Measurements from ENCODE around the gene CMTM3.

DNA sequence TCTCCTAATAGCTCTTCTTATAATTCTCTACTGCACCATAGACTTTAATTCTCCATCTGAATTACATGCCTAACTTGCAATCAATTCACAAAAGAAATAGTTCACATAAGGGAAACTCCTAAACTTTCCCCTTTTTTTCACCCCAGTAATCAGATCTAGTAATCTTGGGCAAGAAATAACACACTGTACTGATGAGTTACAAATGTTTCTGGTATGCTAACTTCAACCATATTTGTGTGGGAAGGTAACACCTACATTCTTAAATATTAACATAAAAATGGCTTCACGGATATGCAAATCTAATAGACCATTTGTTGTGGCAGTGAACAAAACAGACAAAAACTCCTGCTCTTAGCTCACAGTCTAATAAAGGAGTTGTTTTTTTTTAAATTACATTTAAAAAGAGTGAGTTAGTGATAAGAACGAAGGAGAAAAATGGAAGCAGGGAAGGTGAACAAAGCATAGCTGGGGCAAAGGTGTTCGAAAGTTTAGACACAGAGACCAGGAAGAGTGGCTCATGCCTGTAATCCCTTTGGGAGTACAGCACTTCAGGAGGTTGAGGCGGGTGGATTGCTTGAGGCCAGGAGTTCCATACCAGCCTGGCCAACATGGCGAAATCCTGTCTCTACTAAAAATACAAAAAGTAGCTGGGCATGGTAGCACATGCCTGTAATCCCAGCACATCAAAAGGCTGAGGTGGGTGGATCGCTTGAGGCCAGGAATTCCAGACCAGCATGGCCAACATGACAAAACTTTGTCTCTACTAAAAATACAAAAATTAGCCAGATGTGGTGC, 34.8 kb downstream of the CMTM3 start:
- TF ChIP-seq, protein P1, sequence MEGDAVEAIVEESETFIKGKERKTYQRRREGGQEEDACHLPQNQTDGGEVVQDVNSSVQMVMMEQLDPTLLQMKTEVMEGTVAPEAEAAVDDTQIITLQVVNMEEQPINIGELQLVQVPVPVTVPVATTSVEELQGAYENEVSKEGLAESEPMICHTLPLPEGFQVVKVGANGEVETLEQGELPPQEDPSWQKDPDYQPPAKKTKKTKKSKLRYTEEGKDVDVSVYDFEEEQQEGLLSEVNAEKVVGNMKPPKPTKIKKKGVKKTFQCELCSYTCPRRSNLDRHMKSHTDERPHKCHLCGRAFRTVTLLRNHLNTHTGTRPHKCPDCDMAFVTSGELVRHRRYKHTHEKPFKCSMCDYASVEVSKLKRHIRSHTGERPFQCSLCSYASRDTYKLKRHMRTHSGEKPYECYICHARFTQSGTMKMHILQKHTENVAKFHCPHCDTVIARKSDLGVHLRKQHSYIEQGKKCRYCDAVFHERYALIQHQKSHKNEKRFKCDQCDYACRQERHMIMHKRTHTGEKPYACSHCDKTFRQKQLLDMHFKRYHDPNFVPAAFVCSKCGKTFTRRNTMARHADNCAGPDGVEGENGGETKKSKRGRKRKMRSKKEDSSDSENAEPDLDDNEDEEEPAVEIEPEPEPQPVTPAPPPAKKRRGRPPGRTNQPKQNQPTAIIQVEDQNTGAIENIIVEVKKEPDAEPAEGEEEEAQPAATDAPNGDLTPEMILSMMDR (IDR thresholded peaks at IDR 0.05; ENCODE audit: low read length) = no peak
- no peak for TF ChIP-seq EZH2 (IDR thresholded peaks at IDR 0.05; ENCODE audit: borderline replicate concordance, low read length)

Data from OCI-LY1 (cell line).